ENCODE results near the gene IGFBP5.

DNA sequence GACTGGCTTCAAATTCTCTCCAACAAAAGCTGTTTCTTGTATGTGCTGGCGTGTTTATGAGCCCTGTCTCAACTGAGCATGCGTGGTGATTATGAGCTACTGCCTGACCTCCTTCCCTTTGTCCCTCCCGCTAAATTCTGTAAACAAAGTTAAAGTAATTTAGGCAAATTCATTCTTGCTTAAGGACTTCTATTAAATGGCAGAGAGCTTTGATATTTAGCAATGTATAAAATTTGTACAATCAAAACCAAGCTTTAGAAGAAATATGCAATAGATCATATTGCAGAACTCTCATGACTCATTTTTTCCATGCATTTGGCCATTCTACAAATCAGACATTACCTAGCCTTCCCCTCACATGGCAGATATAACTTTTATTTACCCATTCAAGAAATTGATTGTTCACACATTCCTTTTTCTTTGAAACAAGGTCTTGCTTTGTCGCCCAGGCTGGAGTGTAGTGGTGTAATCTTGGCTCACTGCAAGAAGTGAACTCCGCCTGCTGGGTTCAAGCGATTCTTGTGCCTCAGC lies 43.9 kb downstream of the IGFBP5 start:
- TF ChIP-seq EZH2 (IDR thresholded peaks at IDR 0.05; ENCODE audit: insufficient read depth, poor library complexity, severe bottlenecking) (no peak), EZH2phosphoT487 (IDR thresholded peaks at IDR 0.05; ENCODE audit: insufficient read depth, low read depth) (no peak)
